ENCODE data around the gene DMAC2. TPM values are rescaled to one million over a fixed set of nuclear protein-coding genes. Genes with fewer than 3 reads are reported as not detected.

DMAC2 gene
- total RNA-seq, 1 donor from 2014 or later: 21.2 TPM

DNA sequence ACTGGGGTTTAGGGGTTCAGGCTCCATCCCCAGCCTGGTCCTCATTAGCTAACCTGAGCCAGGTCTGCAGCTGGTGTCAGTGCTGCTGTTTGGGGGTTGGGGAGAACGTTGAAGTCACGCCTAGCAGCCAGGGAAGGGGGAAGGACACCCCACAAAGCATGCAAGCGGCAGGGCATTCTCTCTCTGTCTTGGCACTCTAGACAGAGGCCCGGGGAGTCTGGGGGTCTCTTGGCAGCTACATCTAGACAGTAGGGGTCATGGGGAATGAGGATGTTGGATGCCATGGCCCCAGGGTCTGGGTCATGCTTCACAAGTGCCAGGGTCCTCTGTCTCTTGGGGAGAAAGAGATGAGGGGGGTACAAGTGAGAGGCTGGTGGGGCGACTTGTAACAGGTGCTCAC lies 5.9 kb upstream of the DMAC2 start:
- no peak for DNase-seq (ENCODE audit: low spot score in 2 of 2)
- Histone ChIP-seq H3K4me1 (peaks cover 0 to 2% of the 10 kb centered on the region in 2 donors), H3K36me3 (no peaks in the 10 kb centered on the region), H3K27ac (no peak overlapping the region), H3K9me3 (no peaks in the 10 kb centered on the region), H3K27me3 (no peaks in the 10 kb centered on the region), H3K4me3 (no peak overlapping the region)
- TF ChIP-seq, protein P1, sequence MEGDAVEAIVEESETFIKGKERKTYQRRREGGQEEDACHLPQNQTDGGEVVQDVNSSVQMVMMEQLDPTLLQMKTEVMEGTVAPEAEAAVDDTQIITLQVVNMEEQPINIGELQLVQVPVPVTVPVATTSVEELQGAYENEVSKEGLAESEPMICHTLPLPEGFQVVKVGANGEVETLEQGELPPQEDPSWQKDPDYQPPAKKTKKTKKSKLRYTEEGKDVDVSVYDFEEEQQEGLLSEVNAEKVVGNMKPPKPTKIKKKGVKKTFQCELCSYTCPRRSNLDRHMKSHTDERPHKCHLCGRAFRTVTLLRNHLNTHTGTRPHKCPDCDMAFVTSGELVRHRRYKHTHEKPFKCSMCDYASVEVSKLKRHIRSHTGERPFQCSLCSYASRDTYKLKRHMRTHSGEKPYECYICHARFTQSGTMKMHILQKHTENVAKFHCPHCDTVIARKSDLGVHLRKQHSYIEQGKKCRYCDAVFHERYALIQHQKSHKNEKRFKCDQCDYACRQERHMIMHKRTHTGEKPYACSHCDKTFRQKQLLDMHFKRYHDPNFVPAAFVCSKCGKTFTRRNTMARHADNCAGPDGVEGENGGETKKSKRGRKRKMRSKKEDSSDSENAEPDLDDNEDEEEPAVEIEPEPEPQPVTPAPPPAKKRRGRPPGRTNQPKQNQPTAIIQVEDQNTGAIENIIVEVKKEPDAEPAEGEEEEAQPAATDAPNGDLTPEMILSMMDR (IDR thresholded peaks at IDR 0.05): no peak
- intact Hi-C loops (cut with DNase I): loop anchor here (5.0 kb wide), 1 partner anchor 117 kb away; no protein-coding TSS in a partner anchor

DNA sequence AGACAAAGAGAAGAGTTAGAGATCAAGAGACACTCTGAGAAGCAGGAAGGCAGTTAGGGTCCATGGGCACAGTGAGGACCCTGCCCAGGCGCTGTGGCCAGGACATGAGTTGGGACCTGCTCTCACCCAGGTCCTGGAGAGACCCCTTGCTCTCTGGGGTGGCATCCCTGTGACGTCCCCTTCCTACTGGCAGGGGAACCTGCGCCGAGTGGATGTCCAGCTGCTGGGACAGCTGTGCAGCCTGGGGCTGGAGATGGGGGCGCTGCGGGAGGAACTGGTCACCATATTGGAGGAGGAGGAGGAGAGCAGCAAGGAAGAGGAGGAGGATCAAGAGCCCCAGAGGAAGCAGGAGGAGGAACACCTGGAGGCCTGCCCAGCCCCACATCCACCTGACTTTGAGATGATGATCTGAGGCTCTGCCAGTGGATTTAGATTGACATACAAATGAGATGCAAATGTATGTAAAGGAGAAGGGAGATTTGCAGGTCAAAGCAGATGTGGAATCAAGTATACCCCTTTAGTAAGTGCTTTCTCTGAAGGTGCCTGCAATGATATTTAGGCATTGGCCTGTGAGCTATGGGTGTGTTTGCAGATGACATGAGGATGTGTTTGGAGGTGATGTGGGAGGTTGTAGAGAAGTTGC lies 4.2 kb upstream of the DMAC2 start:
- H3K27ac ChIP-seq: no peak overlapping the region
- intact Hi-C loops (cut with DNase I): no loop called here
- no peaks in the 10 kb centered on the region for H3K9me3 ChIP-seq
- no peaks in the 10 kb centered on the region for H3K36me3 ChIP-seq
- H3K4me3 ChIP-seq: no peak overlapping the region
- H3K27me3 ChIP-seq: no peaks in the 10 kb centered on the region
- DNase-seq (ENCODE audit: low spot score in 2 of 2): no peak
- TF ChIP-seq, protein P1 (IDR thresholded peaks at IDR 0.05): no peak
- H3K4me1 ChIP-seq: no peaks in the 10 kb centered on the region

DNA sequence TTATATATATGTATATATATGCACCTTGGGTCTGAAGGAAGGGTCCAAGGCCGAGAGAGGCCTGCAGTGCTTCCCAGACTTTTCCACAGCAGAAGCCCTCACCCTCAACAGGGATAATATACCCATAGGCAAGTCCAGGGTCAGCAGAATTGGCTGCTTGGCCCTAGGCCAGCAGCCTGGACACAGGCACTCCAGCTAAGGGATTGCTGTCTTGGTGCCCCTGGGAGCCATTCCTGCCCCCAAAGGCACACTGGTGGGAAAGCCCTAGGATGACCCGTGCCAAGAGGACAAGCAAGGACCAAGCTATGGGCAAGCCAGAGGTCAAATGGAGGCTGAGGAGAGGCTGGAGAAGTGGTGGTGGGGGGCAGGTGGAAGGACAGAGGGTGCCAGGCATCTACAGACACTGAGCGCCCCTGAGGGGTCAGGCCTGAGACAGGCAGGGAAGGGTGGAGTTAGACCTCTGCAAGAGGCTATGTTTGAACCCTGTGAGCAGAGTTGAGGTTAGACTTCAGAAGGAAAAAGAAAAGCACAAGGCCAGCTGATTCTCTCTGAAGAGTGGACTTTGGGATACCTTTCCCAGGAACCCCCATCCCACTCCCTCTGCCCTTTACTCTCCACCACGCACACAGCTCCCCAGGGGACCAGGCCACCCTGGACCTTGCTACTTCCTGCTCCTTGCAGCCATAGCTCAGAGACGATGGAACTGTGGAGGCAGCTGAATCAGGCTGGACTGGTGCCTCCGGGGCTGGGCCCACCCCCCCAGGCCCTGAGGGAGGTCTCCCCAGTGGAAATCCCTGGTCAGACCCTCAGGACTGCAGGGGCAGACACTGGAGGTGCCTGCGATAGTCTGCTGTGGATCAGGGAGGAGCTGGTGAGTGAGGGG lies 3.0 kb upstream of the DMAC2 start, which contains the start of gene ERICH4:
Gene ERICH4, plus strand, starts transcription at position 684 of the 883 bp plus-strand sequence. Its CDS starts 14 bp downstream, at position 698.
- TF ChIP-seq, protein P1 (IDR thresholded peaks at IDR 0.05): no peak

DNA sequence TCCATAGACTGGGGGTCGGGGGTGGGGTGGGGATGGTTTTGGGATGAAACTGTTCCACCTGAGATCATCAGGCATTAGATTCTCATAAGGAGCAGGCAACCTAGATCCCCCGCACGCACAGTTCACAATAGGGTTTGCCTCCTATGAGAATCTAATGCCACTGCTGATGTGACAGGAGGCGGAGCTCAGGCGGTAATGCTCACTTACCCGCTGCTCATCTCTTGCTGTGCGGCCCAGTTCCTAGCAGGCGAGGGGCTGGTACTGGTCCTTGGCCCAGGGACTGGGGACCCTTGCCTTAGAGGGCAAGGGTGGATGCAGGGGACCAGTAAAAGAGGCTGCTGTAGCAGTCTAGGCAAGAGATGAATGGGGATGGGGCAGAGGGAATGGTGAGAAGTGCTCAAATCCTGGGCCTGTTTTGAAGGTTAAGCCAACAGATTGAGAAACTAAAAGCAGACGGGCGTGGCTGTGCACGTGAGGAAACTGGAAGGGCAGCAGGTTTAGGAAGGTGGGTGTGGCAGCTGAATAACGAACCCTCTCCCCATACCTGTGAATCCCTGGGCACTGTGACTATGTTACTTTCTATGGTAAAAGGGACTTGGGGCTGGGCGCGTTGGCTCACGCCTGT lies 1.7 kb upstream of the DMAC2 start:
- TF ChIP-seq, protein P1 (IDR thresholded peaks at IDR 0.05): no peak
- DNase-seq (ENCODE audit: low spot score in 2 of 2): no peak
- Histone ChIP-seq H3K4me1 (no peaks in the 10 kb centered on the region), H3K9me3 (no peaks in the 10 kb centered on the region), H3K36me3 (peaks cover 3 to 8% of the 10 kb centered on the region in 2 donors), H3K27me3 (no peaks in the 10 kb centered on the region), H3K4me3 (no peak overlapping the region), H3K27ac (no peak overlapping the region)
- intact Hi-C loops (cut with DNase I): no loop called here

More for the DNA sequence above, 3.0 kb upstream of the DMAC2 start, which contains the start of gene ERICH4:
- intact Hi-C loops (cut with DNase I): no loop called here
- H3K9me3 ChIP-seq: no peaks in the 10 kb centered on the region
- no peak for DNase-seq (ENCODE audit: low spot score in 2 of 2)
- no peak within 1 kb of the TSS for H3K4me3 ChIP-seq
- no peak within 1 kb of the TSS for H3K27ac ChIP-seq
- H3K36me3 ChIP-seq: peaks cover 0 to 5% of the 10 kb centered on the region in 2 donors
- no peaks in the 10 kb centered on the region for H3K27me3 ChIP-seq
- no peaks in the 10 kb centered on the region for H3K4me1 ChIP-seq

DNA sequence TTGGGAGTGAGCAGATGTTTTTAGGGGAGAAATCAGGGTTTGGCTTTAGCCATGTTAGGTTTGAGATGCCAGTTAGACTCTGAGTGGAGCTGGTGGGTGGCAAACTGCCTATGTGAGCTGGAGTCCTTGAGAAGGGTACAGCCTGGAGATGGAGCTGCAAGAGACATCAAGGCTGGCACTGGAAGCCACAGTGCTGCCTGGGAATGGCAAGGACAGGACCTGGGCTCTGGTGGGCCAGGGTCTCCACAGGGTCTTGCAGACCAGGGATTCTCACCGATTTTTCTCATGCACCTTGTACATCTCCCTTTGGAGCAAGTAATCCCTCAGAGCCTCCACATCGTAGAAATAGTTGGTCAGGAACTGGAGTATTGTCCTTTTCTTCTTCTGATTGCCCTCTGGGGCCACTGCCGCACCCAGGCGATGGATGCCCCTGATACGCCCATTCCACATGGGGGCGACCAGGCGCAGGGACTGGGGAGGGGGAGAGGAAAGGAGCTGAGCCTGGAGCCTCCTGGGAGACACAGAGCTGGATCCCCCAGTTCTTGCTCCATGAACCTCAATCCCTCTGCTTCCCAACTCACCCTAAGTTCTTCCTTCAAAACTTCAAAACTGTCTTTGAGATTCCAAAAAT lies 1.7 kb downstream of the DMAC2 start:
- no peak overlapping the region for H3K27ac ChIP-seq
- intact Hi-C loops (cut with DNase I): loop anchor here (5.0 to 10.0 kb wide), 2 partner anchors 444 to 637 kb away; partner anchors contain the start of genes ARHGEF1, GRIK5 and ZNF574
- no peak for DNase-seq (ENCODE audit: low spot score in 2 of 2)
- H3K4me3 ChIP-seq: no peak overlapping the region
- H3K4me1 ChIP-seq: no peaks in the 10 kb centered on the region
- H3K36me3 ChIP-seq: peaks cover 17 to 23% of the 10 kb centered on the region in 2 donors
- H3K9me3 ChIP-seq: no peaks in the 10 kb centered on the region
- H3K27me3 ChIP-seq: no peaks in the 10 kb centered on the region
- TF ChIP-seq, protein P1 (IDR thresholded peaks at IDR 0.05): no peak
